ENCODE data around the gene GPR3.
"Not testable (repeated sequence)": the region's sequence is repeated elsewhere in the genome, so short reads cannot be mapped to it uniquely, and the experiment has no call there.

The GPR3 gene

GRCh38 chr1:27430903-27431600 is 38.6 kb downstream of the GPR3 start:
- no peak for DNase-seq

GRCh38 chr1:27431601-27431940 is 39.1 kb downstream of the GPR3 start:
- DNase-seq: no peak

- not testable (repeated sequence) for DNase-seq
These were observed 40.3 kb downstream of the GPR3 start for GRCh38 chr1:27432725-27433124.

- no peak for DNase-seq
These were observed 41.3 kb downstream of the GPR3 start for GRCh38 chr1:27433706-27434105.

GRCh38 chr1:27435566-27436203 is 43.3 kb downstream of the GPR3 start:
- DNase-seq: no peak

GRCh38 chr1:27436204-27437159 is 44.1 kb downstream of the GPR3 start:
- DNase-seq: no peak

- DNase-seq: no peak
These were observed 46.2 kb downstream of the GPR3 start for GRCh38 chr1:27438621-27439061.

- no peak for DNase-seq
These were observed 46.7 kb downstream of the GPR3 start for GRCh38 chr1:27439150-27439549.

GRCh38 chr1:27444632-27445031 is 52.2 kb downstream of the GPR3 start:
- no peak for DNase-seq
